Cardiac septum (tissue), 1 donor: ENCODE measurements around the gene KRTAP10-7. TPM values are rescaled to one million over a fixed set of nuclear protein-coding genes. Genes with fewer than 3 reads are reported as not detected.
"Not testable (repeated sequence)": the region's sequence is repeated elsewhere in the genome, so short reads cannot be mapped to it uniquely, and the experiment has no call there.

Source experiments
- DNase-seq: peaks from one replicate; pipeline ENCODE4 v3.0.0-alpha.2; 2020; ENCODE audit warnings: low spot score
- intact Hi-C: fragments of 100-400 bp; cut with DNase I; formaldehyde crosslinking; loops from one replicate; pipeline ENCODE4 v1.14.0; 2022
- total RNA-seq: library from RNA; stranded (reverse); fragmentation: NEBNext Ultra II Directional; extraction: Animal tissue kit (Norgen Biotek cat#: 25700); gene quantifications from one replicate; pipeline ENCODE4 v1.2.1, GENCODE V29; 2021
- donor health status: DM: no; HTN: no; CAD: no.

KRTAP10-7 gene
- total RNA-seq, 1 donor from 2014 or later = not detected

DNA sequence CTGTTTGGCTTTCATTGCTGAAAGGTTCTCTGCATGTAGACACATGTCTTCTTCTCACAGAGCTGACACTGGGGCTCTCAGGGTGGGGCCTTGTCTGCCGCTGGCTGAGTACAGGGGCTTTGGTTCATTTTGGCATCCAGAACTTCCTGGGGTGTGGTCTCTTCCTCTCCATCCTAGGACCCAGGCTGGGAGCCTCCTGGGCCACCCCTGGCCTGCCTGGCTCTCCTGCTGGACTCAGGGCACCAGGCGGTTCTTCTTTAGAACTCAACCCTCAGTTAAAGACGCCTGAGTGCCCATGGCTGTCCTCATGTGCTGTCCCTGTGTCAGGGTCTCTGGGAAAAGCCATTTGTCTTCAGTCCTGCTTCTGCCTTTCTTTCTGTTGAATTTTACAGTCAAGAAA lies 14.5 kb upstream of the KRTAP10-7 start:
- no peak for DNase-seq
- intact Hi-C loops = no loop called here

DNA sequence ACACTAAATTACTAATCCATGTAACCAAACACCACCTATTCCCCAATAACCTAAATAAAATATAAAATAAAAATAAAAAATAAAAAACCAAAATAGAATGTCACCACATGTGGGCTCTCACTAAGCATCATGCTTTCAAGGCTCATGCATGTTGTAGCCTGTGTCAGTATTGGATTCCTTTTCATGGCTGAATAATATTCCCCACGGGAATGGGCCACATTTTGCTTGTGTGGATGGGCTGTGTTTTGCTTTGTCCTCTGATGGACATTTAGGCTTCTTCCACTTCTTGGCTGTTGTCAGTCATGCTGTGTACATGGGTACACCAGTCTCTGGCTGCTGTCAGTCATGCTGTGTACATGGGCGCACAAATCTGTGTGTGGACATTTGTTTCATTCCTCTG lies 11.3 kb upstream of the KRTAP10-7 start:
- intact Hi-C loops = no loop called here
- no peak for DNase-seq

- DNase-seq = no peak
- intact Hi-C loops = no loop called here
Measured at GRCh38 chr21:44589586-44590305, 10.7 kb upstream of the KRTAP10-7 start.

DNA sequence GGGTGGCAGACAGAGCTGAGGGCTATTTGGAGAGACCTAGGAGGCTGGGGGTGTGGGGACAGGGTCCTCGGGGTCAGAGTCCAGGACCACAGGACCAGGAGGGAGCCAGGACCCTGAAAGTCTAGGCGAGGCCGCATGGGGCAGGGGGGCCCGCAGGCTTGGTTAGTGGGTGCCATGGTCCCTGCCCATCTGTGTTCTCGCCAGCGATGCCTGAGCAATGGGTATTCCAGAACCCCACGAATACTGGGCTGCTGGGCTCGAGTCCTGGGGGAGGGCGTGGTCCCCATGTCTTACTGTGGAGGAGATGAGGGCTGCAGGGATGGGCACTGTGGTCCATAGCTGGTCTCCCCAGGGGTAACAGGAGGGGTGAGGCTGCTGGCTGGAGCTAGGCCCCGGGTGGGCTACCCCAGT lies 10.1 kb upstream of the KRTAP10-7 start:
- DNase-seq = no peak

DNA sequence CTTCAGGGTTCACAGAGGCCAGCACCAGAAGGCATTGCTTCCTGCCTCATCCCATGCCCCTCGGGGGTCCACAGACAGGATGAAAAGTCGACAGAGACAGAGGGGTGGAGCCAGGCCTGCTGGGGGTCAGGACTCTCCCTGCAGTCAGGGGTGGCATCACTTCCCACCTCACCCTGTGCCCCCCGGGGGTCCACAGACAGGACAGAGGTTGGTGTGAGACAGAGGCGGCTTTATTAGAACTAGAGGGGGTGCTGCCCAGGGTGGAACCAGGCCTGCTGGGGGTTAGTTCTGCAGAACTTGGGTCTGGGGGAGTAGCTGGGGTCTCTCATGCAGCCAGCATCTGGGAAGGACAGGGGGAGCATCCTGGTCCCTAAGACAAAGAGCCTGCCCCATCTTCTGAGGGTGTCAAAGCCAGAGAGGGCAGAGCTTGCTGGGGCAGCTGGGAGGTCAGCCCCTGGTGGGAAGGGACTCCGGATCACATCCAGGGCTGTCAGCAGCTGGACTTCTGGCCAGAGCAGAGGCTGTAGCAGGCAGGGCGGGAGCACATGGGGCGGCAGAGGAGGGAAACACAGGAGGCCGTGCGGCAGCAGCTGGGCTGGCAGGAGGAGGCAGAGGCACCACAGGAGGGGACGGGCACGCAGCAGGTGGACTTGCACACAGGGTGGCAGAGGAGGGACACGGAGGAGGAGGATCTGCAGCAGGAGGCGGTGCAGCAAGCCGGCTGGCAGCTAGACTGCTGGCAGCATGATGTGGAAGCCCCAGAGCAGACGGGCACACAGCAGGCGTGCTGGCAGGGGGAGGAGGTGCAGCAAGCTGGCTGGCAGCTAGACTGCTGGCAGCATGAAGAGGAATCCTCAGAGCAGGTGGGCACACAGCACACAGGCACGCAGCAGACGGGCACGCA lies 9.2 kb upstream of the KRTAP10-7 start:
- intact Hi-C loops, DNase-seq: not testable (repeated sequence)

More for the DNA sequence above, 10.1 kb upstream of the KRTAP10-7 start:
- intact Hi-C loops = no loop called here

- intact Hi-C loops, DNase-seq: not testable (repeated sequence)
Measured at GRCh38 chr21:44591801-44592130, 8.6 kb upstream of the KRTAP10-7 start.

- intact Hi-C loops = no loop called here
- DNase-seq = no peak
Measured at GRCh38 chr21:44592446-44593311, 7.7 kb upstream of the KRTAP10-7 start, which contains the start of gene KRTAP10-6. KRTAP10-6 (minus strand) TSS chr21:44592505; CDS start chr21:44592484, 21 bp downstream.

- no peak for DNase-seq
- intact Hi-C loops = no loop called here
Measured at GRCh38 chr21:44593598-44594405, 6.6 kb upstream of the KRTAP10-7 start.

- intact Hi-C loops = no loop called here
- DNase-seq = no peak
Measured at GRCh38 chr21:44594406-44594916, 5.9 kb upstream of the KRTAP10-7 start.

- no peak for DNase-seq
- intact Hi-C loops = no loop called here
Measured at GRCh38 chr21:44595524-44595923, 4.9 kb upstream of the KRTAP10-7 start.

DNA sequence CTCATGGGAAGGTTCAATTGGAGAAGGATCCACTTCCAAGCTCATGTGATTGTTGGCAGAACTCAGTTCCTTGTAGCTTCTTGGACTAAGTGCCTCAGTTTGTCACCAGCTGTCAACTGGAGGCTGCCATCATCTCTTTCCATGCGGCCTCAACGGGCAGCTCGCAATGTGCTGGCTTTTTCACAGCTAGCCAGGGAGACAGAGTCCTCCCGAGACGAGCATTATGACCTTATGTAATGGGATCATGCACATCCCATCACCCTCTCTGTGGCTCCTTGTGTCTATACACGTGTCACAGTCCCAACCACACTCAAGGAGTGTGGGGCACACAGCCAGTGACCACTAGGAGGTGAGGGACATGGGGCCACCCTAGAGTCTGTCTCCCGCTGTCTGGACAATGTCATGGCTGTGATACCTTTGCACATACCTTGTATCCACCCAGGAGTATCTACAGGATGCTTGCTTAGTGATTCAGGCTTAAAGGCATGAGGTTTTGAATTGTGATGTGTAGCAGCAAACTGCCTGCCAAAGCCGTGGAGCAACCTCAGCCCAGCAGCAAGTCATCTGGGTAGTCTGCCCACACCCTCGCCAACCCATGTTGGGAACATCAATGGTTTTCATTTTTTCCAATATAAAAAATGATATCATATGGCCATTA lies 4.2 kb upstream of the KRTAP10-7 start:
- DNase-seq = no peak
- intact Hi-C loops = no loop called here

- DNase-seq = no peak
- intact Hi-C loops = no loop called here
Measured at GRCh38 chr21:44598061-44598460, 2.3 kb upstream of the KRTAP10-7 start.

DNA sequence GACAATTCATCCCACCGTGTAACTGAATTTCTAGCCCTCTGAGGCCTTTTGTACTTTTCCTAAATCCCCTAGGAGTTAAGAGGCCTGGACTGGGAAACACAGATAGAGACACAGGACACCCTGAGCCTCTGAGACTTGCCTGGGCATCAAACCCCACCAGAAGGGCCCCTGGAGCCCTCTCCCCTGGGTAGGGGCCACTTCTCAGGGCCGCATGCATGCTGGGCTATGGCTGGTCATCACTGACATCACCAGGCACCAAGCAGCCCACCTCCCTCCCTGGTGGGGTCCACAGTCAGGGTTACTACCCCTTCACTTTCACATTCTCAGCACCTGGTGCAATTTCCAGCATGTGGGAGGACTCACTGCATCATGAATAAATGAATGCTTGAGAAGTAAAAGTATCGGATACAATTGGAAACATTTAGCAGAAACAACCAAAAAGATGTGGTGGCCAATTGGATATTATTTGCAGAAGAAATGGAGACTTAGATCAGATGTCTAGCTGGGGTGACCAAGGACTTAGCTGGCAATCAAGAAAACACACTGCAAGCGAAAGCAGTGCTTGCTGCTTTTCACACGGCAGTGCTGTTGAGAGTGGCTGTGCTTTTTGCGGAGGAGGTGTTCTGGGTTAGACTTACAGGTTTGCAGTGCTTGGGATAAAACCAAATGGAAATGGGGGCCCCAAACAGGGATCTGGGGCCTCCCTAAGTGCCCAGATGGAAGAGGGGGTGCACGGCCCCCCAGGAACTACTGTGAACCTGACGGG lies 950 bp upstream of the KRTAP10-7 start:
- intact Hi-C loops = no loop called here

GRCh38 chr21:44601091-44601490 lies 694 bp downstream of the KRTAP10-7 start:
- DNase-seq = not testable (repeated sequence)

More for the DNA sequence above, 950 bp upstream of the KRTAP10-7 start:
- DNase-seq = no peak

GRCh38 chr21:44601596-44602462 lies 1.4 kb downstream of the KRTAP10-7 start:
- no peak for DNase-seq
- intact Hi-C loops = no loop called here

More at GRCh38 chr21:44601091-44601490, 694 bp downstream of the KRTAP10-7 start:
- intact Hi-C loops = not testable (repeated sequence)

- intact Hi-C loops = no loop called here
- no peak for DNase-seq
Measured at GRCh38 chr21:44602463-44602850, 2.1 kb downstream of the KRTAP10-7 start.
